HG03159 (cell line): ENCODE data around the gene PCSK4.
A peak's percentile ranks its signal among the peaks of the same experiment; 100 is the strongest.
"Not testable (repeated sequence)": the region's sequence is repeated elsewhere in the genome, so short reads cannot be mapped to it uniquely, and the experiment has no call there.

Source experiments
- ATAC-seq: cut with Tn5 transposase; IDR thresholded peaks from one replicate; pipeline ENCODE4 v1.9.1; 2021; ENCODE audit warnings: mild to moderate bottlenecking, moderate library complexity; ENCODE audit not compliant: unreplicated experiment

The PCSK4 gene

GRCh38 chr19:1490311-1491113 lies at the start of gene PCSK4:
Gene PCSK4, minus strand, starts transcription at chr19:1490350. Its CDS starts 4 bp downstream, at chr19:1490346.
- ATAC-seq, result peak; percentile 76

- ATAC-seq, result not testable (repeated sequence)
These were observed 49.6 kb upstream of the PCSK4 start for GRCh38 chr19:1539749-1540148.

GRCh38 chr19:1538978-1539377 lies 48.8 kb upstream of the PCSK4 start:
- ATAC-seq, result no peak

GRCh38 chr19:1535699-1536098 lies 45.5 kb upstream of the PCSK4 start:
- ATAC-seq, result not testable (repeated sequence)

- no peak for ATAC-seq
These were observed 44.8 kb upstream of the PCSK4 start for GRCh38 chr19:1534972-1535371.

GRCh38 chr19:1533510-1534150 lies 43.5 kb upstream of the PCSK4 start:
- ATAC-seq, result no peak

- ATAC-seq, result no peak
These were observed 41.9 kb upstream of the PCSK4 start for GRCh38 chr19:1532003-1532402.

- ATAC-seq, result no peak
These were observed 41.4 kb upstream of the PCSK4 start for GRCh38 chr19:1531587-1531986.

- ATAC-seq, result not testable (repeated sequence)
These were observed 40.7 kb upstream of the PCSK4 start for GRCh38 chr19:1530856-1531255.

- ATAC-seq, result no peak
These were observed 39.3 kb upstream of the PCSK4 start for GRCh38 chr19:1529430-1529816.

- ATAC-seq, result no peak
These were observed 38.7 kb upstream of the PCSK4 start for GRCh38 chr19:1528596-1529429.

- ATAC-seq, result no peak
These were observed 37.6 kb upstream of the PCSK4 start for GRCh38 chr19:1527650-1528309.

- ATAC-seq, result no peak
These were observed 37.0 kb upstream of the PCSK4 start for GRCh38 chr19:1526979-1527649.

- no peak for ATAC-seq
These were observed 36.1 kb upstream of the PCSK4 start for GRCh38 chr19:1526066-1526778.

- no peak for ATAC-seq
These were observed 35.2 kb upstream of the PCSK4 start for GRCh38 chr19:1525343-1525742.

- no peak for ATAC-seq
These were observed 34.8 kb upstream of the PCSK4 start for GRCh38 chr19:1524972-1525325.

- ATAC-seq, result no peak
These were observed 34.3 kb upstream of the PCSK4 start for GRCh38 chr19:1524287-1524971.

- no peak for ATAC-seq
These were observed 33.5 kb upstream of the PCSK4 start, which contains the start of gene PLK5 for GRCh38 chr19:1523412-1524286. Gene PLK5, plus strand, starts transcription at chr19:1524077. Its CDS starts 2,920 bp downstream, at chr19:1526997.
